Common myeloid progenitor, CD34-positive (primary cell): Measurements from ENCODE around the gene FADS6.

Source experiments
- CTCF ChIA-PET: fragments of 350-600 bp; sonication (Branson Sonifier 250); formaldehyde crosslinking; loops from one replicate; lab custom pipeline; 2021; ENCODE audit warnings: antibody characterized with exemption; lab: Charles Lee
- POLR2A ChIA-PET: fragments of 350-600 bp; sonication (Branson Sonifier 250); formaldehyde crosslinking; loops from one replicate; lab custom pipeline; 2021; ENCODE audit warnings: antibody characterized with exemption; lab: Charles Lee
- DNase-seq, 3 donors: peaks; one replicate each; pipeline versions ENCODE4 v3.0.0 to v3.0.0-alpha.2; 2013
- H3K27ac ChIP-seq, 2 experiments: 1 replicate in 1 of 2; 2 replicates in 1 of 2; pipeline ENCODE4 v1.7.0; 2013; ENCODE audit warnings: inconsistent platforms in 2 of 2, low read length in 2 of 2, mild to moderate bottlenecking in 2 of 2, low read depth in 1 of 2, moderate library complexity in 1 of 2; ENCODE audit not compliant: severe bottlenecking in 2 of 2, insufficient read depth in 1 of 2, poor library complexity in 1 of 2
- H3K27me3 ChIP-seq, 5 experiments: replicated peaks in 2 of 5; 1 replicate in 3 of 5; 2 replicates in 2 of 5; pipeline versions ENCODE4 v1.6.1 to v1.7.0; 2013; ENCODE audit warnings: low read length in 4 of 5, mild to moderate bottlenecking in 2 of 5, moderate library complexity in 2 of 5, inconsistent platforms in 1 of 5; ENCODE audit not compliant: insufficient read depth in 5 of 5, control insufficient read depth in 4 of 5
- H3K36me3 ChIP-seq, 4 experiments: 1 replicate in 2 of 4; 2 replicates in 2 of 4; pipeline versions ENCODE4 v1.6.1 to v1.7.0; 2013; ENCODE audit warnings: low read length in 3 of 4, control low read depth in 1 of 4, mild to moderate bottlenecking in 1 of 4; ENCODE audit not compliant: control insufficient read depth in 4 of 4, insufficient read depth in 4 of 4
- H3K4me1 ChIP-seq, 4 experiments: 1 replicate in 3 of 4; 2 replicates in 1 of 4; pipeline versions ENCODE4 v1.6.1 to v1.7.1; 2013; ENCODE audit warnings: low read length in 3 of 4, mild to moderate bottlenecking in 3 of 4, control low read depth in 1 of 4, inconsistent platforms in 1 of 4, moderate library complexity in 1 of 4; ENCODE audit not compliant: control insufficient read depth in 4 of 4, insufficient read depth in 4 of 4; ENCODE audit errors: control extremely low read depth in 1 of 4
- H3K4me3 ChIP-seq, 7 experiments: 1 replicate in 4 of 7; 2 replicates in 3 of 7; pipeline versions ENCODE4 v1.5.1 to v1.7.0; 2013; ENCODE audit warnings: mild to moderate bottlenecking in 7 of 7, low read length in 6 of 7, moderate library complexity in 6 of 7, inconsistent platforms in 2 of 7, low read depth in 2 of 7, control low read depth in 1 of 7; ENCODE audit not compliant: insufficient read depth in 4 of 7, control insufficient read depth in 1 of 7; ENCODE audit errors: extremely low read depth in 1 of 7
- H3K9me3 ChIP-seq, 5 experiments: 1 replicate in 4 of 5; 2 replicates in 1 of 5; pipeline versions ENCODE4 v1.6.1 to v1.7.1; 2013; ENCODE audit warnings: low read length in 4 of 5, mild to moderate bottlenecking in 2 of 5, inconsistent platforms in 1 of 5, low read depth in 1 of 5, moderate library complexity in 1 of 5; ENCODE audit not compliant: control insufficient read depth in 4 of 5, insufficient read depth in 2 of 5; ENCODE audit errors: control extremely low read depth in 1 of 5
- WGBS: methylation state at CpG from one replicate; pipeline ENCODE4 v1.1.5; 2013; ENCODE audit not compliant: insufficient coverage; 5-methylcytosine and 5-hydroxymethylcytosine counted together

Gene FADS6

DNA sequence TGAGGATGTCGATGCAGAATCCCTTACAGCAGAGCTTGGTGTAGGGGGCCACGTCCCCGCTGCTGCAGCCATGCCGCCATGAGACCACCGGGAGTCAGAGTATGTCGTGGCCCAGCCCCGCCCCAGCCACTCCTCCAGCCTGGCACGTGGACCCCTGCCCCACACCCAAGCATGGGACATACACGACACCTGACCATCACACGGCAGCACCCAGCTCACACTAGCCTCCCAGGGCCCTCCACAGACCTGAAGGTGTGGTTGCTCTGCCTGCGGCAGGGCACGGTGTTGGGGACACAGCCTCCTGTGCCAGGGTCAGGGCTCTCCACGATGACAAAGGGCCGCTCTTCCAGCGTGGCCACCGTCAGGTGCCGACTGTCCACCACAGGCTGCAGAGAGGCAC, 43.1 kb downstream of the FADS6 start:
- Histone ChIP-seq H3K27ac (no peak overlapping the region), H3K27me3 (peaks cover 0 to 68% (median 15%) of the 10 kb centered on the region in 5 experiments), H3K4me1 (peaks cover 0 to 9% (median 7%) of the 10 kb centered on the region in 4 experiments), H3K9me3 (no peaks in the 10 kb centered on the region), H3K4me3 (no peak overlapping the region), H3K36me3 (no peaks in the 10 kb centered on the region)
- ChIA-PET POLR2A (no interaction called here), CTCF (interaction anchor here (1.2 kb wide), 1 partner anchor 38 kb away, joined by 3 read pairs; no protein-coding TSS in a partner anchor)
- WGBS = 93% methylated on average over 14 of the region's 17 CpGs
- DNase-seq = no peak

- ChIA-PET POLR2A (no interaction called here), CTCF (no interaction called here)
- 83% methylated on average over 5 of the region's 9 CpGs for WGBS
- Histone ChIP-seq H3K4me3 (no peak overlapping the region), H3K27me3 (peaks cover 3 to 62% (median 14%) of the 10 kb centered on the region in 5 experiments), H3K27ac (no peak overlapping the region), H3K9me3 (no peaks in the 10 kb centered on the region), H3K4me1 (peaks cover 0 to 9% (median 7%) of the 10 kb centered on the region in 4 experiments), H3K36me3 (no peaks in the 10 kb centered on the region)
- DNase-seq = no peak
These were observed 44.6 kb downstream of the FADS6 start for GRCh38 chr17:74848656-74849399.

DNA sequence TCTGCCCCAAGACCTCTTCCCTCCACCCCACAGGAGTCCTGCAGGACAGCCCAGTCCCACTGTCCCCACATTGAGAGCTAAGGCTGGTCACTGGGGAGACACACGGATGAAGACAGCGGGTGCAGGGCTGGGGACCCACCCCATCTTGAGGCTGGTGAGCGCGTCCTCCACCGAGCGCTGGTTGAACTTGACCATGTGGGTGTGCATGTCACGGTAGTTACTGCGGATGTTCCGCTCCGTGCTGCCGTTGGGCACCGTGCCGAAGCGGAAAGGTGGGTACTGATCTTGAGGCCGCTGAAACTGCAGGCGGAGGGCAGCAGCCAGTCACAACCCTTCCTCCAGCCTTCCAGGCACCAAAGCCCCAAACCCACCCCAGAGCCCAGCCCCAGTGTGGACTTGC, 46.8 kb downstream of the FADS6 start:
- H3K4me3 ChIP-seq = no peak overlapping the region
- H3K27ac ChIP-seq = no peak overlapping the region
- no peaks in the 10 kb centered on the region for H3K36me3 ChIP-seq
- H3K4me1 ChIP-seq = peaks cover 0 to 11% (median 10%) of the 10 kb centered on the region in 4 experiments
- ChIA-PET CTCF (interaction anchor here (1.2 to 1.4 kb wide), 3 partner anchors 9 to 18 kb away, joined by 3 to 4 read pairs (median 4); no protein-coding TSS in a partner anchor), POLR2A (no interaction called here)
- no peaks in the 10 kb centered on the region for H3K9me3 ChIP-seq
- H3K27me3 ChIP-seq = peaks cover 3 to 62% (median 8%) of the 10 kb centered on the region in 5 experiments
- 98% methylated on average over 14 of the region's 16 CpGs for WGBS
- no peak for DNase-seq

- CTCF ChIA-PET = interaction anchor here (0.8 to 5.4 kb wide), 14 partner anchors 9 to 118 kb away, joined by 3 to 26 read pairs (median 4); no protein-coding TSS in a partner anchor
- Histone ChIP-seq H3K27ac (no peak overlapping the region), H3K27me3 (peaks cover 0 to 40% (median 6%) of the 10 kb centered on the region in 5 experiments), H3K4me3 (no peak overlapping the region), H3K9me3 (no peaks in the 10 kb centered on the region), H3K4me1 (peaks cover 0 to 28% (median 23%) of the 10 kb centered on the region in 4 experiments), H3K36me3 (peaks cover 0 to 7% (median 3%) of the 10 kb centered on the region in 4 experiments)
- 57% methylated on average over 19 of the region's 26 CpGs for WGBS
- POLR2A ChIA-PET = no interaction called here
- DNase-seq = peak in 2 of 3 donors; percentile 8 to 20
These were observed 50.1 kb downstream of the FADS6 start for GRCh38 chr17:74843352-74843627.

- ChIA-PET POLR2A (no interaction called here), CTCF (interaction anchor here (0.8 to 5.4 kb wide), 13 partner anchors 9 to 118 kb away, joined by 3 to 26 read pairs (median 5); no protein-coding TSS in a partner anchor)
- H3K27ac ChIP-seq = no peak overlapping the region
- H3K36me3 ChIP-seq = peaks cover 0 to 9% (median 3%) of the 10 kb centered on the region in 4 experiments
- H3K27me3 ChIP-seq = peaks cover 0 to 40% (median 6%) of the 10 kb centered on the region in 5 experiments
- 6% methylated on average over 68 of the region's 88 CpGs for WGBS
- no peaks in the 10 kb centered on the region for H3K9me3 ChIP-seq
- peak in 2 of 3 donors; percentile 33 to 37 for DNase-seq
- H3K4me3 ChIP-seq = peak overlapping the region in 6 of 7 experiments; percentile 7 to 57 (median 40)
- peaks cover 0 to 28% (median 23%) of the 10 kb centered on the region in 4 experiments for H3K4me1 ChIP-seq
These were observed 50.7 kb downstream of the FADS6 start for GRCh38 chr17:74842599-74843351.

- no peak for DNase-seq
- ChIA-PET POLR2A (no interaction called here), CTCF (interaction anchor here (0.8 to 5.4 kb wide), 12 partner anchors 10 to 119 kb away, joined by 3 to 26 read pairs (median 6); no protein-coding TSS in a partner anchor)
- Histone ChIP-seq H3K27ac (no peak overlapping the region), H3K4me3 (no peak overlapping the region), H3K4me1 (peaks cover 0 to 28% (median 23%) of the 10 kb centered on the region in 4 experiments), H3K27me3 (peaks cover 0 to 40% (median 6%) of the 10 kb centered on the region in 5 experiments), H3K36me3 (peaks cover 0 to 13% (median 5%) of the 10 kb centered on the region in 4 experiments), H3K9me3 (no peaks in the 10 kb centered on the region)
- 96% methylated on average over 3 of the region's 8 CpGs for WGBS
These were observed 51.3 kb downstream of the FADS6 start for GRCh38 chr17:74842146-74842598.
